Activated T-helper 1 cell treated with anti-CD3 and anti-CD28 coated beads, Interleukin-2, amount 50 U/mL, for 16 hours (primary cell): ENCODE measurements around the gene GCA.

ENCODE experiments used
- DNase-seq, 2 donors: peaks; one replicate each; pipeline ENCODE4 v3.0.0-alpha.2; 2020; ENCODE audit warnings: low read depth in 1 of 2, low spot score in 1 of 2

GCA gene

DNA sequence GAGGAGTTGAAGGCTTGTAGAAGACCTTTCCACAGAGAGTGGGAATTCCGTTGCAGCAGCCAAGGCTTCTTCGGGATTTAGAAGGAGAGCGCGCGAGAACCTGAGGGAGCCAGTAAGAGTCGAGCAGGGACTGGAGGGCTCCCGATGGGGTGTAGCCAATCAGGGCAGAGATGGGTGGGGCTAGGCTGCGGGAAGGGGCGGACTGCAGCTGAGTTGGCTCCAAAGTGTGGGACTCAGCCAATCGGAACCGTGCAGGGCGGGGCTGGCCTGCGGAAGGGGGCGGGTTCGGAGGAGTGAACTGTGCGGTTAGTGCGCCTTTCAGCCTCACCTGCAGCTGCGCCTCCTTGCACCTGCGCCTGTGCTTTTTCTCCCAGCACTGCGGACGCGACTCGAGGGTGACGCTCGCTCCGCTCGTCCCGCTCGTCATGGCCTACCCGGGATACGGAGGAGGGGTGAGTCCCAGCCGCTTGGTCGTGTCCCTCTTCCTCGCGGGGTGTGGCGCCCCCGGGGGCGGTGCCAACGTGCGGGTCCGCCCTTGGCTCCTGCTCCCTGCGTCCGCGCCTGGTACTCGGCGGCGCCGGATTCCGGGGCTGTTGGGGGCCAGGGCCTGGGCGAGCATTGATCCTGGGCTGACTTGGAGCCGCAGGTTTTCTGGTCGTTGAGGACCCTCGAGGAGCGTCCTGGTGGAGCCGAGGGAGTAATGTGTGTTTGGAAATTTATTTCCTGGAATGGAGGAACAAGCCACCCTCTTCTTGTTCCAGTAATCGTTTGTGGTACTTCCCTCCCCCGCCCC is at the start of gene GCA:
Gene GCA (plus strand): TSS at position 309 of the 793 bp plus-strand sequence. CDS start 117 bp downstream, at position 426.
- peak; percentile 95 to 97 for DNase-seq

DNA sequence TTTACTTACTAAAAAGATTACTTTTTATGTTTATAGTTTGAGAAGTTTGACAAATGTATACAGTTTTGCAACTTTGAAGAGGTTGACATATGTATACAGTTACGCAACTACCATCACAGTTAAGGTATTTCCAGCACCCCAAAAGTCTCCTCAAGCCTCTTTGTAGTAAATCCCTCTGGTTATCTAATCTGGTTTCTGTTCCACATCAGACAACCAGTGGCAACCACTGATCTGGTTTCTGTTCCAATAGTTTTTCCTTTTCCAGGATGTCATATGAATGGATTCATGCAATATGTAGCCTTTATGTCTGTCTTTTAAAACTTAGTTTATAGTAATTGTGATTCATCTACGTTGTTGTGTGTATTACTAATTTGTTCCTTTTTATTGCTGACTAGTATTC is 48.9 kb upstream of the GCA start:
- no peak for DNase-seq

DNA sequence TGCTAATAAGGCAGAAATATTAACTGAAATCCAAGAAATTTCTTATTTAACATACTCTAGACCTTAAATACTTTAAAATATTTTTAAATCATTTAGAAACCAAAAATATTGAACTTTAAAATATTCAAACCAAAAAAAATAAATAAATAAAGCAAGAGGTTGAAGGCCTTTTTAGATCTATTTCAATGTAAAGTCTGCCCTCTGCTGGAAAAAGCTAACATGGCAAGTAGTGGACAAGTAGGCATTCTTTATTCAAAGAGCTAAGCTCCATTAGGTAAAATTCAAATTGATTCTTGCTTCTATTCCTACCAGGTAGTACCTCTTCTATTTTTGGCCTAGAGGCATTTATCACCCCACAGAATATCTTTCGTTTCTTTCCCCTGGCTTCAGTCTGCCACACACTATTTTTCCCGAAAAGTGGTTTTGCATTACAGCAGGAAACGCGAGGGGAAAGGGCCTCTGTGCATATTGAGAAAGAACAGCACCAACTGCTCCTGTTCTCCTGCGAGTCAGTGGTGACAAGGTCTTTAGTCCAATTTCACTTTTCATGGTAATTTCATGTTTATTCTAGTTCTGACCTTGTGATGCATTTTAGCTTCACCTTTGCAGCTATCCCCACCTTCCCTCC is 45.9 kb upstream of the GCA start:
- DNase-seq: peak in 1 of 2 donors; percentile 25

- no peak for DNase-seq
Observed at GRCh38 chr2:162298669-162299335, 45.1 kb upstream of the GCA start.

DNA sequence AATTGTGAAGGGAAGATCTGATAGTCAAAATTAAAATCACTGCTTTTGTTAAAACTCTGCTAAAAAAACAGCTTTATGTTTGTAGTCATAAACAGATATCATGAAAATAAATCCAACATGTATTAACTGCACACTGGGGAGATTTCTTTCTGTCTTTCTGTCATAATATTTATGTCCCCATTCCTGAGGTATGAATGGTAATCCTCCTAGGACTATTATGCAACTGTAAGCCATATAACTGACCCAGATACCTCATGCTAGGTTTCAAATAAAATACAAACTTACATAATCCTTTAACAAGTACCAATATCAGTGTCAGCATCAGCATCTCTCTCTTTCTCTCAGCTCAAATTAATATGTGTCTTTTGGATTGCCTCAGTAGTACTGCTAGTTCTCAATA is 43.7 kb upstream of the GCA start:
- DNase-seq: no peak

- DNase-seq: peak; percentile 6 to 29
Observed at GRCh38 chr2:162301151-162301804, 42.7 kb upstream of the GCA start.

- DNase-seq: no peak
Observed at GRCh38 chr2:162301877-162302276, 42.1 kb upstream of the GCA start.

- no peak for DNase-seq
Observed at GRCh38 chr2:162305901-162306300, 38.0 kb upstream of the GCA start.

GRCh38 chr2:162308747-162309503 is 35.0 kb upstream of the GCA start:
- no peak for DNase-seq

- no peak for DNase-seq
Observed at GRCh38 chr2:162312853-162313252, 31.1 kb upstream of the GCA start.

- no peak for DNase-seq
Observed at GRCh38 chr2:162315938-162316337, 28.0 kb upstream of the GCA start.

- no peak for DNase-seq
Observed at GRCh38 chr2:162316590-162316989, 27.3 kb upstream of the GCA start.

GRCh38 chr2:162317058-162317742 is 26.7 kb upstream of the GCA start:
- DNase-seq: no peak

DNA sequence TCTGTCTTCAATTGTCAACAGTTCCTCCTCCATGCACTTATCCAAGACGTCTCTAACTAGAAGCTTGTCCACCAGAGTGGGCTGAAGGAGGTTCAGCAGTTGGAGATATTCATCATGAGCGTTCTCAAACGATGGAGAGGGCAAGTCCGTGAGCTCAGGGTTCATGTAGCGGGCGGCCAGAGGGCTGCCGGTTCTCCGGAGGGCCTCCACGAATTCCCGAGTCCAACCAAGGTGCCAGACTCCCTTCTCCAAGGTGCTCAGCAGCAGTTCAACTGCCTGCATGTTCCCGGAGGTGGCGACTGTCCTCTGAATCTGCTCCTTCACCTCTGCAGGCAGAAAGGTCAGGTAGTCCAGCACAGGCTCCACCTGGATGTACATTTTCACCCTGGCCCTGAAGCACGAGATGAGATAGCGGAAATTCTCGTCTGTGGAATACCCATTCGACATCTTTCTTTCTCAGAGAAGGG is 26.0 kb upstream of the GCA start:
- peak in 1 of 2 donors; percentile 3 for DNase-seq

DNA sequence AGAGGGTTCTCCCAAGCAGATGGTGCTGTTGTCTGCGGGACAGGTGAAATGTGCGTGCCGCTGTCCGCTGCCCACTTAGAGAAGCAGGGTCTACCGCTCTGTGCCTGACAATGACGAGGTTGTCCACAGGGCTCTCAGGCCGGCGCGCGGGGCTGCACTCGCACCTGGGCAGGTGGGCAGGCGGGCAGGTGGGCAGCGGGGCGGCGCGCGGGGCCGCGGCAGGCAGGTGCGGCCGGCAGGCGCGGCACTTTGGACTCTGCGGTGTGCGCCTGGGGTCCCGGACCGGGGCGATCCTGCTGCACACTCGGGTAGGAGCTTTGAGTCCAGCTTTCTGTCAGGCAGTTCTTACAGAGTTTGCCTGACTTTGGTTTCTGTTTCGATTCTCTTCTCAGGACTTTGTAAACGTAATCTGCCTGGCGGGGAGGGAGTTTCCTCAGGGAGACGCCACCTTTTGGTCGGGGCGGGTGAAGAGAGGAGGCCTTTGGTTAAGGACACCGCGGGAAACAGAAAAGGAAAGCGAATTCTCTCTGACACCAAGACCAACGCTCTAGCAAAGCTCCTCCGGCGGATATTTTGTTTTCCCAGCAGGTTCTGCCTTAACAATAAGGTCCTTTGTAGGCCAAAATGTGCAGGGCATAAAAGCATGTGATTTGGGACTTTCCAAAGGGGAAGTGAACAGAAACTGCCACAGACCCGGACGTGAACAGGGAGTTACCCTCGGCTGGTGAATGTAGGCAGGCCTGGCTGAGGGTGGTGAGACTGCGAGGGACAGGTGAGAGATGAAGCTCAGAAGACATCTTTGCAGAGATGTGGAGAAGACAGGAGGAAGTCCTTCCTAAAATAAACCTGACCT is 25.4 kb upstream of the GCA start, which contains the start of gene IFIH1:
Gene IFIH1 (minus strand): TSS at position 357 of the 853 bp plus-strand sequence. CDS start 377 bp downstream, outside the sequence.
- DNase-seq: peak; percentile 33 to 60

GRCh38 chr2:162320864-162321517 is 22.9 kb upstream of the GCA start:
- no peak for DNase-seq

DNA sequence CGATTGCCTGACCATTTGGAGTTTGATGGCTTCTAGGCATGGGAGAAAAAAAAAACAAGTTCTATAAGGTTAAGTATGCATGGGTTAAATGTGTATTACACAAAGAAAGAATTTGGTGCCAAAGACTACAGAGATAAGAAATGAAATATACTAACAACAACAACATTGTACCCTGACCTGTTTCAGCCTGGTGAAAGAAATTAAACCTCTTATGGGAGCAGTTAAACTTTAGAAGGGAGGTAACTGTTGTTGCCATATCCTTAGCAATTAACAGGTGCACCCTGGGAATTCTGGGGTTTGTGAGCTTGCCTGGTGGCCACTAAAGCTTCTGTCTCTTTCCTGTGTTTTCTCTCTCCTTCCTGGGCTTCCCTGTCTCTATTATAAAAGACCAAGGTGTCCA is 19.0 kb upstream of the GCA start:
- no peak for DNase-seq

DNA sequence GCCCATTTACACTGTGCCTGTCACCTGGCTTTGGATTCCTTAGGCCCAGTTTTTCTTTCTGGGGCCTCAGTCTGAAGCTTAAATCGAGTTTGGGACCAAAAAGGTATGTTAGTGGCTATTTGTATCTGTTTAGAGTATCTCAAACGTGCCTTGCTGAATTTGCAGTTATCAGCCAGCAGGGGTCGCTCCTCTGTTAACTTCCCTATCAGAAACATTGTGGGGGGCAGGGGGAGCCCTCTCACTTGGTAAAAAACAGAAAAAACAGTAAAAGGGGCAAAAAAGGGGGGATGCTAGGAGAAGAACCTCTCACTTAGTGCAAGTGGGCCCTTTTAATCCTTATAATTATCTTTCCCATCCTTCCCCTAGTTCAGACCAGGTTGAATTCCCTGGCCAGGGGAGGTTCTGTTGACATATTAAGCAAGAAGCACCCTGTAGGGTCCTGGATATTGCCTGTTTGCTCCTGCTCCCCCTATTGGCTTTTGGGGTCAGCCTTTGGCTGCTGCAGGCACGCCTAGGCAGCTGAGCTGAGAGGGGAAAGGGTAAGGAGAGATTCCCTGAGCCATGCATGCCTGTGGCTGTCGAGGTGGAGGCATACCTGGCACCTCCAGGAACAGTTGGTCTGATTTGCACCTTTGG is 16.7 kb upstream of the GCA start:
- no peak for DNase-seq
